Esophagus muscularis mucosa (tissue), 4 donors: ENCODE measurements around the gene ZNF516. TPM values are rescaled to one million over a fixed set of nuclear protein-coding genes. Genes with fewer than 3 reads are reported as not detected.

ENCODE experiments used
- DNase-seq: peaks from one replicate; pipeline ENCODE4 v3.0.0-alpha.2; 2017; ENCODE audit errors: extremely low spot score
- H3K27ac ChIP-seq, 4 donors: fragments of 200-600 bp; sonication (generic); replicated peaks in 1 of 4; 1 replicate in 3 of 4; 2 replicates in 1 of 4; pipeline ENCODE4 v1.5.1; 2016 to 2019; ENCODE audit warnings: mild to moderate bottlenecking in 1 of 4
- H3K27me3 ChIP-seq, 4 donors: fragments of 200-600 bp; sonication (generic); one replicate each; pipeline versions ENCODE4 v1.5.1 to v1.6.0; 2016 to 2019
- H3K36me3 ChIP-seq, 4 donors: fragments of 200-600 bp; sonication (generic); one replicate each; pipeline ENCODE4 v1.5.1; 2016 to 2019
- H3K4me1 ChIP-seq, 4 donors: fragments of 200-600 bp; sonication (generic); one replicate each; pipeline ENCODE4 v1.5.1; 2016 to 2019
- H3K4me3 ChIP-seq, 4 donors: fragments of 200-600 bp; sonication (generic); 1 replicate in 2 of 4; 2 replicates in 2 of 4; pipeline ENCODE4 v1.5.1; 2016 to 2019; ENCODE audit warnings: mild to moderate bottlenecking in 4 of 4, moderate library complexity in 1 of 4
- H3K9me3 ChIP-seq, 4 donors: fragments of 200-600 bp; sonication (generic); 1 replicate in 3 of 4; 2 replicates in 1 of 4; pipeline ENCODE4 v1.5.1; 2016 to 2019
- EP300 ChIP-seq: sonication (generic); formaldehyde crosslinking; IDR thresholded peaks from one replicate; pipeline ENCODE4 v1.6.1; 2017; ENCODE audit warnings: antibody characterized with exemption
- POLR2A ChIP-seq: fragments of 450-650 bp; IDR thresholded peaks from one replicate; pipeline ENCODE4 v1.6.1; 2017; ENCODE audit warnings: antibody characterized with exemption, moderate library complexity, mild to moderate bottlenecking, low read depth
- POLR2AphosphoS5 ChIP-seq, 2 donors: sonication (generic); formaldehyde crosslinking; IDR thresholded peaks; one replicate each; pipeline ENCODE4 v1.6.1; 2017; ENCODE audit warnings: antibody characterized with exemption in 2 of 2
- whole genome bisulfite sequencing: methylation state at CpG from one replicate; pipeline ENCODE4 v1.1.5; 2018; 5-methylcytosine and 5-hydroxymethylcytosine counted together
- intact Hi-C: fragments of 100-400 bp; cut with DNase I; formaldehyde crosslinking; loops from one replicate; pipeline ENCODE4 v1.15.1; 2023
- total RNA-seq, 4 donors: library from RNA; depleted of rRNA; stranded (reverse); fragments of >200 nt; gene quantifications; one replicate each; pipeline versions ENCODE4 v1.1.0 to v1.2.1, GENCODE V29; 2016
- TF ChIP-seq, protein P1 (sequence below), 3 experiments: fragments of 200-600 bp in 2 of 3; fragments of 450-650 bp in 1 of 3; sonication (generic) in 2 of 3; IDR thresholded peaks; one replicate each; pipeline ENCODE4 v1.5.1; 2017 to 2019; ENCODE audit warnings: antibody characterized with exemption in 3 of 3, mild to moderate bottlenecking in 2 of 3, moderate library complexity in 1 of 3

Gene ZNF516
- total RNA-seq, 4 donors from 2014 or later: 28.5 to 44.9 (median 35.8) TPM

DNA sequence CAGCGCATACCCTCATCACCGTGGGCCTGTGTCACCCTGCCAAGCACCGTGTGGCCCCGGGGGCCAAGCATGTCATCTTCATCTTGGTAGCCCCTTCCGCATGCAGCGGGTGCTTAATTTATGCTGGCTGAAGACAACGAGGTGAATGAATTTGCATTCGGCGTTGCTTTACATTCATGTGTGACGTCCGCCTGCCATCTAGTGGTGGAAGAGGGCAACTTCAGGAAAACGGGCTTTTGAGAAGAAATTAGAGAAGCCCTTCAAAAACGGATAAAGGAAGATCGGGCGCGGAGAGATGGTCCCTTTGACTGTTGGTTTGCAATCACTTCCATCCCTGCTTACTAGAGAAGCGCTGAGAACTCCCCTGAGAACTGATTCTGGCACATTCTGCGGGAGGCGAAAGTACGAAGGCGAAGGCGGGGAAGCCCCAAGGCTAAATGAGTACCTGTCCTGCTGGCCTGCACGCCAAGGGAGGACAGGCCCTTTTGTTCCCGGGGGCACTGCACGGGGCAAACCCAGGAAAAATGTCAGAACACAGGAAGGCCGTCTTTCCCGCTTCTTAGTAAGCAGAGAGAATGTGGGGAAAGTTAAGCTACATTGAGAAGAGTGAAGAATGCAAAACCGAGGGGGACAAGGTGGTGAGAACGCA, 145.9 kb downstream of the ZNF516 start:
- Histone ChIP-seq H3K4me1 (peaks cover 1 to 32% (median 29%) of the 10 kb centered on the region in 4 donors), H3K4me3 (peak overlapping the region in 1 of 4 donors; percentile 9), H3K36me3 (no peaks in the 10 kb centered on the region), H3K27me3 (no peaks in the 10 kb centered on the region), H3K27ac (no peak overlapping the region), H3K9me3 (no peaks in the 10 kb centered on the region)
- TF ChIP-seq POLR2AphosphoS5 (IDR thresholded peaks at IDR 0.05): no peak
- TF ChIP-seq, protein P1, sequence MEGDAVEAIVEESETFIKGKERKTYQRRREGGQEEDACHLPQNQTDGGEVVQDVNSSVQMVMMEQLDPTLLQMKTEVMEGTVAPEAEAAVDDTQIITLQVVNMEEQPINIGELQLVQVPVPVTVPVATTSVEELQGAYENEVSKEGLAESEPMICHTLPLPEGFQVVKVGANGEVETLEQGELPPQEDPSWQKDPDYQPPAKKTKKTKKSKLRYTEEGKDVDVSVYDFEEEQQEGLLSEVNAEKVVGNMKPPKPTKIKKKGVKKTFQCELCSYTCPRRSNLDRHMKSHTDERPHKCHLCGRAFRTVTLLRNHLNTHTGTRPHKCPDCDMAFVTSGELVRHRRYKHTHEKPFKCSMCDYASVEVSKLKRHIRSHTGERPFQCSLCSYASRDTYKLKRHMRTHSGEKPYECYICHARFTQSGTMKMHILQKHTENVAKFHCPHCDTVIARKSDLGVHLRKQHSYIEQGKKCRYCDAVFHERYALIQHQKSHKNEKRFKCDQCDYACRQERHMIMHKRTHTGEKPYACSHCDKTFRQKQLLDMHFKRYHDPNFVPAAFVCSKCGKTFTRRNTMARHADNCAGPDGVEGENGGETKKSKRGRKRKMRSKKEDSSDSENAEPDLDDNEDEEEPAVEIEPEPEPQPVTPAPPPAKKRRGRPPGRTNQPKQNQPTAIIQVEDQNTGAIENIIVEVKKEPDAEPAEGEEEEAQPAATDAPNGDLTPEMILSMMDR (IDR thresholded peaks at IDR 0.05): peak; percentile 73 to 89 (median 79)
- DNase-seq: peak; percentile 93
- WGBS: 31% methylated on average over 29 of the region's 29 CpGs
- intact Hi-C loops: loop anchor here (5.0 kb wide), 1 partner anchor 1697 kb away; no protein-coding TSS in a partner anchor

- Histone ChIP-seq H3K27me3 (no peaks in the 10 kb centered on the region), H3K27ac (no peak overlapping the region), H3K4me3 (peak overlapping the region in 1 of 4 donors; percentile 9), H3K4me1 (peaks cover 0 to 25% (median 24%) of the 10 kb centered on the region in 4 donors), H3K36me3 (no peaks in the 10 kb centered on the region), H3K9me3 (no peaks in the 10 kb centered on the region)
- peak; percentile 81 for DNase-seq
- TF ChIP-seq POLR2AphosphoS5 (IDR thresholded peaks at IDR 0.05) (no peak), EP300 (no peak), POLR2A (no peak)
- TF ChIP-seq, protein P1 (IDR thresholded peaks at IDR 0.05): no peak
- intact Hi-C loops: loop anchor here (5.0 kb wide), 1 partner anchor 1696 kb away; no protein-coding TSS in a partner anchor
- 79% methylated on average over 27 of the region's 27 CpGs for WGBS
Observed at GRCh38 chr18:76348267-76349066, 146.6 kb downstream of the ZNF516 start.

DNA sequence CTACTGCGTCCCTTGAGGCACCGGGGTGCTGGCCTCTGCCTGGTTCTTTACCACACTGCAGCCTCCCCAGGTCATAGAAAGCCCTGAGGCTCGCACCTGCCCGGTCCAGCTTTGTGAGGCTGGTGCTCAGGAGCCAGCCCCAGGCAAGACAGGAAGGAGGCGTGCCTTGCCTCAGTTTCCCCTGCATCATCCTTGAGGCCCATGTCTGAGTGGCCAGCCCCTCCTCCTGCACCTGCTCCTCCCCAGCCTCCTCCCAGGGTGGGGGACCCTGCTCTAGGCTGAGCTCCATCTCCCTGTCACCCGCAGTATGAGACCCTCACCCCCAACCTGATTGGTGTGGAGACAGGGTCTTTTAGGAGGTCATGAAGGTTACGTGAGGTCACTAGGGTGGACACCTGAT, 147.7 kb downstream of the ZNF516 start:
- 81% methylated on average over 3 of the region's 7 CpGs for WGBS
- no peaks in the 10 kb centered on the region for H3K36me3 ChIP-seq
- H3K27ac ChIP-seq: no peak overlapping the region
- H3K4me3 ChIP-seq: no peak overlapping the region
- intact Hi-C loops: loop anchor here (5.0 kb wide), 1 partner anchor 1695 kb away; no protein-coding TSS in a partner anchor
- no peaks in the 10 kb centered on the region for H3K9me3 ChIP-seq
- peak; percentile 86 for DNase-seq
- H3K27me3 ChIP-seq: no peaks in the 10 kb centered on the region
- H3K4me1 ChIP-seq: peaks cover 0 to 21% (median 20%) of the 10 kb centered on the region in 4 donors
- no peak for TF ChIP-seq EP300
- TF ChIP-seq, protein P1 (IDR thresholded peaks at IDR 0.05): no peak
- TF ChIP-seq POLR2AphosphoS5 (IDR thresholded peaks at IDR 0.05): no peak
- TF ChIP-seq POLR2A: no peak

DNA sequence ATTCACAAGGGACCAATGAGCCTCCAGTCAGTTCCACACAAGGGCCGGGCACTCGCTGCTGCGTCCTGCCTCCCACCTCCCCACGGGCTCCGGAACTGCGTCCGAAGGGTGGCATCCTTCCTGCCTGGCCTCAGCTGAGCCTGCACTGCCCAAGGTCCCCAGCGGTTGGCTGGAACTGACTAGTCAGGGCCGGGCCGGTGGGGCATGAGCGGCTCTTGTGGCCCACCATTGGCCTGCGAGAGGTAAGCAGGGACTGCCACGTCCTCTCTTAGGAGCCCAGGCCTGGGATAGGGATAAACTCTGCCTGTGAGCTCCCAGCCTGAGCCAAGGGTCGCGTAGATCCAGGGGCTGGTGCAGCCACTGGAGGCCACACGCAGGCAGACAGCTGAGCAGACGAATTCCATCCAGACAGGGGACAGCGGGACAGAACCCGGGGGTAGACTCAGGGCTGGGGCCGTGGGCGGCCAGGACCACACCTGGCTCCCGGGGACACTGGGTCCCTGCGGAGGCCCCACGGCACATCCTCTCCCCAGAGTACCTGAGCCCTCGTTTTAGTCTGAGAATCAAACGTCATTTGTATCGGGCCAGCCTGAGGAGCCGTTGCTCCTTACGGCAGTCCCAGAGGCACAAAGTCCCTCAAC, 148.4 kb downstream of the ZNF516 start:
- no peaks in the 10 kb centered on the region for H3K36me3 ChIP-seq
- H3K4me1 ChIP-seq: peaks cover 0 to 14% (median 13%) of the 10 kb centered on the region in 4 donors
- H3K27me3 ChIP-seq: no peaks in the 10 kb centered on the region
- intact Hi-C loops: loop anchor here (5.0 kb wide), 1 partner anchor 1694 kb away; no protein-coding TSS in a partner anchor
- peak; percentile 78 for DNase-seq
- 99% methylated on average over 18 of the region's 29 CpGs for WGBS
- TF ChIP-seq EP300 (no peak), POLR2AphosphoS5 (IDR thresholded peaks at IDR 0.05) (no peak), POLR2A (no peak)
- TF ChIP-seq, protein P1 (IDR thresholded peaks at IDR 0.05): no peak
- H3K4me3 ChIP-seq: no peak overlapping the region
- no peaks in the 10 kb centered on the region for H3K9me3 ChIP-seq
- H3K27ac ChIP-seq: no peak overlapping the region
